K562 (cell line): ENCODE measurements around the gene NDRG4. TPM values are rescaled to one million over a fixed set of nuclear protein-coding genes. Genes with fewer than 3 reads are reported as not detected.

Experiments used
- ATAC-seq: fragments of 200-7000 bp; cut with Tn5 transposase; 3 replicates; pipeline ENCODE4 v1.9.1; 2020; ENCODE audit warnings: moderate library complexity
- BruUV-seq: library from RNA; stranded (reverse); fragments of 400-500 nt; replicated peaks from 2 replicates; lab custom pipeline; 2021; lab: Mats Ljungman, UMichigan
- CTCF ChIA-PET: fragments of 300-600 bp; formaldehyde crosslinking; extraction: SDS; loops from one replicate; lab custom pipeline; 2021; ENCODE audit warnings: low intra/inter-chr PET ratio; lab: Yijun Ruan, JAX
- POLR2A ChIA-PET: fragments of 300-600, 350-650 bp; sonication (Branson Sonifier 250); formaldehyde crosslinking; extraction: SDS; loops from one replicate; lab custom pipeline; 2021; ENCODE audit warnings: antibody characterized with exemption, inconsistent platforms; lab: Yijun Ruan, JAX
- DNase-seq, 4 experiments: peaks; one replicate each; pipeline versions ENCODE4 v3.0.0 to v3.0.0-alpha.2; 2011 to 2018; ENCODE audit warnings: low spot score in 3 of 4, mixed read lengths in 3 of 4; ENCODE audit errors: extremely low read depth in 1 of 4
- FAIRE-seq: peaks from 2 replicates; lab custom pipeline; 2011; peaks lifted over from hg19 to GRCh38; lab: Jason Lieb, UNC
- H2AFZ ChIP-seq: 2 replicates; pipeline ENCODE4 v1.6.0; 2011; ENCODE audit warnings: low read depth, low read length, control low read depth, inconsistent platforms
- H3K27ac ChIP-seq: fragments of 200-600 bp; 3 replicates; pipeline ENCODE4 v1.8.0; 2011; ENCODE audit warnings: low read depth, mild to moderate bottlenecking, control low read depth, inconsistent platforms, low read length, moderate library complexity, mixed read lengths; ENCODE audit errors: extremely low read depth
- H3K27me3 ChIP-seq, 2 experiments: fragments of 300-600 bp in 1 of 2; 2 replicates in 1 of 2; 3 replicates in 1 of 2; pipeline versions ENCODE4 v1.6.0 to v1.8.0; 2011; ENCODE audit warnings: inconsistent platforms in 2 of 2, low read length in 2 of 2, mild to moderate bottlenecking in 1 of 2, mixed read lengths in 1 of 2, moderate library complexity in 1 of 2; ENCODE audit not compliant: control insufficient read depth in 2 of 2, insufficient read depth in 2 of 2
- H3K36me3 ChIP-seq: fragments of 300-600 bp; 3 replicates; pipeline ENCODE4 v1.8.0; 2011; ENCODE audit warnings: mild to moderate bottlenecking, low read length, inconsistent platforms; ENCODE audit not compliant: control insufficient read depth, insufficient read depth
- H3K4me1 ChIP-seq, 2 experiments: fragments of 200-600 bp in 1 of 2; replicated peaks in 1 of 2; 2 replicates in 1 of 2; 3 replicates in 1 of 2; pipeline versions ENCODE4 v1.5.1 to v1.8.0; 2011; ENCODE audit warnings: inconsistent platforms in 2 of 2, low read length in 2 of 2, mild to moderate bottlenecking in 1 of 2, mixed read lengths in 1 of 2, moderate library complexity in 1 of 2; ENCODE audit not compliant: control insufficient read depth in 2 of 2, insufficient read depth in 2 of 2
- H3K4me2 ChIP-seq: 2 replicates; pipeline ENCODE4 v1.6.1; 2011; ENCODE audit warnings: low read length, control low read depth, inconsistent platforms, mixed read lengths; ENCODE audit not compliant: insufficient read depth
- H3K4me3 ChIP-seq: fragments of 200-600 bp; sonication (generic), shearing (Covaris generic); 2 replicates; pipeline ENCODE4 v1.5.1; 2016; ENCODE audit warnings: control low read depth, inconsistent platforms
- H3K79me2 ChIP-seq: fragments of 200-600 bp; 3 replicates; pipeline ENCODE4 v1.8.0; 2011; ENCODE audit warnings: low read length, inconsistent platforms; ENCODE audit not compliant: control insufficient read depth, insufficient read depth
- H3K9ac ChIP-seq, 2 experiments: 2 replicates each; pipeline versions ENCODE4 v1.6.0 to v1.6.1; 2011; ENCODE audit warnings: low read depth in 2 of 2, low read length in 2 of 2, control low read depth in 1 of 2, inconsistent platforms in 1 of 2, mild to moderate bottlenecking in 1 of 2, mixed read lengths in 1 of 2; ENCODE audit not compliant: insufficient read depth in 1 of 2
- H3K9me1 ChIP-seq: one replicate; pipeline ENCODE4 v1.6.0; 2011; ENCODE audit warnings: inconsistent platforms, mild to moderate bottlenecking, low read length, moderate library complexity; ENCODE audit not compliant: control insufficient read depth, insufficient read depth
- H3K9me3 ChIP-seq: replicated peaks from 2 replicates; pipeline ENCODE4 v1.5.1; 2011; ENCODE audit warnings: low read depth, low read length, inconsistent platforms; ENCODE audit not compliant: control insufficient read depth, insufficient read depth
- H4K20me1 ChIP-seq: replicated peaks from 2 replicates; pipeline ENCODE4 v1.6.1; 2011; ENCODE audit warnings: low read length, inconsistent platforms, mixed read lengths; ENCODE audit not compliant: control insufficient read depth, insufficient read depth
- ELK1 ChIP-seq: sonication (generic); formaldehyde crosslinking; IDR thresholded peaks from 2 replicates; pipeline ENCODE4 v1.8.1; 2022; ENCODE audit warnings: missing genetic modification reagents
- IFI16 ChIP-seq: fragments of 250-450 bp; sonication (Bioruptor Pico); IDR thresholded peaks from 2 replicates; pipeline ENCODE4 v2.1.2; 2022; ENCODE audit warnings: mild to moderate bottlenecking, inconsistent platforms
- OTX1 ChIP-seq: fragments of 450-650 bp; formaldehyde crosslinking; IDR thresholded peaks from 2 replicates; pipeline ENCODE4 v1.4.0; 2022; ENCODE audit warnings: mild to moderate bottlenecking
- RHOXF2B ChIP-seq: fragments of 250-450 bp; sonication (Bioruptor Pico); conservative IDR thresholded peaks from 2 replicates; pipeline ENCODE4 v1.5.1; 2021
- RUNX1 ChIP-seq: sonication (generic); IDR thresholded peaks from 2 replicates; pipeline ENCODE4 v1.6.1; 2016; ENCODE audit warnings: antibody characterized with exemption, low read depth
- SNRNP70 ChIP-seq: fragments of 200-400 bp; formaldehyde crosslinking; optimal IDR thresholded peaks from 2 replicates; pipeline ENCODE3; 2017; ENCODE audit warnings: low read depth, low read length
- TCF7 ChIP-seq: sonication (generic); IDR thresholded peaks from 2 replicates; pipeline ENCODE4 v1.6.1; 2016; ENCODE audit warnings: antibody characterized with exemption, borderline replicate concordance
- ZEB2 ChIP-seq: fragments of 450-650 bp; IDR thresholded peaks from 2 replicates; pipeline ENCODE4 v1.6.1; 2016
- ZSCAN32 ChIP-seq: fragments of 450-650 bp; formaldehyde crosslinking; IDR thresholded peaks from 2 replicates; pipeline ENCODE4 v1.4.0; 2020; ENCODE audit warnings: mild to moderate bottlenecking, moderate library complexity
- WGBS: fragments of 100-300 bp; shearing (Covaris generic); methylation state at CpG from one replicate; pipeline ENCODE4 v1.1.6; 2016; ENCODE audit warnings: low coverage, mixed read lengths; ENCODE audit not compliant: insufficient coverage; ENCODE audit errors: missing lambda C conversion rate; 5-methylcytosine and 5-hydroxymethylcytosine counted together
- in situ Hi-C: fragments of 300-500 bp; cut with MboI; formaldehyde crosslinking; loops from 4 replicates; pipeline ENCODE4 v1.15.0; 2018; ENCODE audit warnings: inconsistent platforms, mixed read lengths
- intact Hi-C: fragments of 100-400 bp; cut with micrococcal nuclease; formaldehyde crosslinking; loops from 2 replicates; pipeline ENCODE4 v1.14.2; 2022
- polyA plus RNA-seq, 8 experiments: library from polyadenylated mRNA; depleted of rRNA in 4 of 8; stranded (reverse) in 5 of 8; unstranded in 3 of 8; fragments of >200 nt; fragmentation: Nextera tagmentation in 2 of 8; fragmentation: Illumina TruSeq in 1 of 8; extraction: Ambion mirVana in 2 of 8; extraction: Trizol in 1 of 8; gene quantifications; 2 replicates each; pipeline versions ENCODE4 v1.2.1 to v1.2.3, GENCODE V29; 2011 to 2014; ENCODE audit warnings: inconsistent platforms in 1 of 8, missing spikeins in 1 of 8
- total RNA-seq, 7 experiments: library from RNA; depleted of rRNA in 6 of 7; stranded (reverse); fragments of >200 nt in 6 of 7; fragmentation: Illumina TruSeq in 2 of 7; extraction: Trizol in 2 of 7; gene quantifications; 2 replicates each; pipeline versions ENCODE4 v1.2.1 to v1.2.3, GENCODE V29; 2011 to 2021; ENCODE audit warnings: low replicate concordance in 1 of 7
- TF ChIP-seq, protein P1 (sequence below): sonication (generic); formaldehyde crosslinking; IDR thresholded peaks from 2 replicates; pipeline ENCODE4 v1.4.0; 2020; ENCODE audit warnings: mild to moderate bottlenecking, missing genetic modification reagents
- TF ChIP-seq, protein P2 (sequence below), 2 experiments: fragments of 450-650 bp in 1 of 2; sonication (generic) in 1 of 2; formaldehyde crosslinking in 1 of 2; IDR thresholded peaks; 2 replicates each; pipeline versions ENCODE4 v1.7.1 to v1.9.0; 2016 to 2022; ENCODE audit warnings: inconsistent platforms in 1 of 2, mild to moderate bottlenecking in 1 of 2, missing genetic modification reagents in 1 of 2

The NDRG4 gene
- total and polyA plus RNA-seq, 9 of the 15 experiments (the other 6 are each of a cell fraction or from before 2014, with no cell fraction given), result 0.06 to 0.95 (median 0.28) TPM

- WGBS, result 21% methylated on average over 4 of the region's 4 CpGs
- no peak overlapping the region for H3K9ac ChIP-seq
- no peak for FAIRE-seq
- H2AFZ ChIP-seq, result no peak overlapping the region
- peaks cover 14 to 45% of the 10 kb centered on the region in 2 experiments for H3K27me3 ChIP-seq
- ChIA-PET POLR2A (interaction anchor here (0.6 kb wide), 1 partner anchor 44 kb away, joined by 3 read pairs; no protein-coding TSS in a partner anchor), CTCF (no interaction called here)
- no peaks in the 10 kb centered on the region for H3K9me3 ChIP-seq
- peaks cover 3% of the 10 kb centered on the region for H3K9me1 ChIP-seq
- H3K79me2 ChIP-seq, result no peaks in the 10 kb centered on the region
- no peaks in the 10 kb centered on the region for H3K36me3 ChIP-seq
- H3K4me3 ChIP-seq, result no peak overlapping the region
- no peak for ATAC-seq
- intact Hi-C loops (no loop called here), in situ Hi-C loops (no loop called here)
- no peak overlapping the region for H3K4me2 ChIP-seq
- H4K20me1 ChIP-seq, result peaks cover 6% of the 10 kb centered on the region; the same call in 1 of the 2 replicates
- DNase-seq, result no peak
- no peak overlapping the region for H3K27ac ChIP-seq
- peaks cover 7 to 19% of the 10 kb centered on the region in 2 experiments; a peak in 4 of 5 replicates for H3K4me1 ChIP-seq
- BruUV-seq, result no TSS peak
- TF ChIP-seq TCF7 (no peak), RHOXF2B (no peak), ELK1 (CRISPR knock-in tag) (no peak), SNRNP70 (no peak), ZEB2 (no peak), ZSCAN32 (no peak), OTX1 (CRISPR knock-in tag) (no peak), RUNX1 (no peak), IFI16 (no peak)
- TF ChIP-seq, protein P1, sequence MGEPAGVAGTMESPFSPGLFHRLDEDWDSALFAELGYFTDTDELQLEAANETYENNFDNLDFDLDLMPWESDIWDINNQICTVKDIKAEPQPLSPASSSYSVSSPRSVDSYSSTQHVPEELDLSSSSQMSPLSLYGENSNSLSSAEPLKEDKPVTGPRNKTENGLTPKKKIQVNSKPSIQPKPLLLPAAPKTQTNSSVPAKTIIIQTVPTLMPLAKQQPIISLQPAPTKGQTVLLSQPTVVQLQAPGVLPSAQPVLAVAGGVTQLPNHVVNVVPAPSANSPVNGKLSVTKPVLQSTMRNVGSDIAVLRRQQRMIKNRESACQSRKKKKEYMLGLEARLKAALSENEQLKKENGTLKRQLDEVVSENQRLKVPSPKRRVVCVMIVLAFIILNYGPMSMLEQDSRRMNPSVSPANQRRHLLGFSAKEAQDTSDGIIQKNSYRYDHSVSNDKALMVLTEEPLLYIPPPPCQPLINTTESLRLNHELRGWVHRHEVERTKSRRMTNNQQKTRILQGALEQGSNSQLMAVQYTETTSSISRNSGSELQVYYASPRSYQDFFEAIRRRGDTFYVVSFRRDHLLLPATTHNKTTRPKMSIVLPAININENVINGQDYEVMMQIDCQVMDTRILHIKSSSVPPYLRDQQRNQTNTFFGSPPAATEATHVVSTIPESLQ (CRISPR knock-in tag), result no peak
- TF ChIP-seq, protein P2, sequence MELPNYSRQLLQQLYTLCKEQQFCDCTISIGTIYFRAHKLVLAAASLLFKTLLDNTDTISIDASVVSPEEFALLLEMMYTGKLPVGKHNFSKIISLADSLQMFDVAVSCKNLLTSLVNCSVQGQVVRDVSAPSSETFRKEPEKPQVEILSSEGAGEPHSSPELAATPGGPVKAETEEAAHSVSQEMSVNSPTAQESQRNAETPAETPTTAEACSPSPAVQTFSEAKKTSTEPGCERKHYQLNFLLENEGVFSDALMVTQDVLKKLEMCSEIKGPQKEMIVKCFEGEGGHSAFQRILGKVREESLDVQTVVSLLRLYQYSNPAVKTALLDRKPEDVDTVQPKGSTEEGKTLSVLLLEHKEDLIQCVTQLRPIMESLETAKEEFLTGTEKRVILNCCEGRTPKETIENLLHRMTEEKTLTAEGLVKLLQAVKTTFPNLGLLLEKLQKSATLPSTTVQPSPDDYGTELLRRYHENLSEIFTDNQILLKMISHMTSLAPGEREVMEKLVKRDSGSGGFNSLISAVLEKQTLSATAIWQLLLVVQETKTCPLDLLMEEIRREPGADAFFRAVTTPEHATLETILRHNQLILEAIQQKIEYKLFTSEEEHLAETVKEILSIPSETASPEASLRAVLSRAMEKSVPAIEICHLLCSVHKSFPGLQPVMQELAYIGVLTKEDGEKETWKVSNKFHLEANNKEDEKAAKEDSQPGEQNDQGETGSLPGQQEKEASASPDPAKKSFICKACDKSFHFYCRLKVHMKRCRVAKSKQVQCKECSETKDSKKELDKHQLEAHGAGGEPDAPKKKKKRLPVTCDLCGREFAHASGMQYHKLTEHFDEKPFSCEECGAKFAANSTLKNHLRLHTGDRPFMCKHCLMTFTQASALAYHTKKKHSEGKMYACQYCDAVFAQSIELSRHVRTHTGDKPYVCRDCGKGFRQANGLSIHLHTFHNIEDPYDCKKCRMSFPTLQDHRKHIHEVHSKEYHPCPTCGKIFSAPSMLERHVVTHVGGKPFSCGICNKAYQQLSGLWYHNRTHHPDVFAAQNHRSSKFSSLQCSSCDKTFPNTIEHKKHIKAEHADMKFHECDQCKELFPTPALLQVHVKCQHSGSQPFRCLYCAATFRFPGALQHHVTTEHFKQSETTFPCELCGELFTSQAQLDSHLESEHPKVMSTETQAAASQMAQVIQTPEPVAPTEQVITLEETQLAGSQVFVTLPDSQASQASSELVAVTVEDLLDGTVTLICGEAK (IDR thresholded peaks at IDR 0.05), result no peak
- TF ChIP-seq, protein P2 (CRISPR knock-in tag; IDR thresholded peaks at IDR 0.05), result no peak
Measured at GRCh38 chr16:58462089-58462488, 37.9 kb upstream of the NDRG4 start.
